Fibroblast of the aortic adventitia (primary cell): ENCODE data around the gene LTA. TPM values are rescaled to one million over a fixed set of nuclear protein-coding genes. Genes with fewer than 3 reads are reported as not detected.

Experiments used
- DNase-seq: peaks from one replicate; pipeline ENCODE4 v3.0.0-alpha.2; 2010; ENCODE audit warnings: low read depth
- H3K4me3 ChIP-seq: 2 replicates; pipeline ENCODE4 v1.5.1; 2011; ENCODE audit warnings: low read depth, mild to moderate bottlenecking, control low read depth, low read length, moderate library complexity
- total RNA-seq: library from RNA; depleted of rRNA; stranded (reverse); fragments of >200 nt; gene quantifications from 2 replicates; pipeline ENCODE4 v1.2.3, GENCODE V29; 2012; ENCODE audit warnings: low replicate concordance
- TF ChIP-seq, protein P1 (sequence below): IDR thresholded peaks from 2 replicates; pipeline ENCODE4 v1.5.1; 2011; ENCODE audit warnings: mild to moderate bottlenecking, low read length, control low read depth, inconsistent platforms; ENCODE audit not compliant: insufficient read depth

The LTA gene
- total RNA-seq, 1 donor = not detected

DNA sequence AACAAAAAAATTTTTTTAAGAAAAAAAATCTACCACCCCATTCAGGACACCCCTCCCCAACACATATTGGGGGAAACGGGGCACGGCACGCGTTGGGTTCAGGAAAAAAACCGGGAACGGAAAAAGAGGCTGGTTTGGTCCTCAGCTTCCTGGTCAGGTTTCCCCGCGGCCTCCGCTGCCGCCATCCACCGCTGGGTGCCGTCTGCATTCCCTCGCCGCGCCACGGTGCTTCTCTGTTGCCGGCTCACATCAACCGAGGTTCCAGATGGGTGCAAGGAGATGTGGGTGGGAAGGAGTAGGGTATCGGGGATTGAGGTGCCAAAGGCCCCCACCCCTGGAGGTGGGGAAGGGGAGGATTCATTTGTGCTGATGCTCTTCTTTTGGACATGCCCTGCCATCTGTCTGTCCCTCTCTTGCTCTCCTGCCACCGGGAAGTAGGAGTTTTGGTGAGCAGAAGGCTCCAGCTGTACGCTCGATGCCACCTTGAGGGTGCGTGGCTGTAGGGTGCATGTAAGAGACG, 37.5 kb upstream of the LTA start:
- H3K4me3 ChIP-seq = no peak overlapping the region
- DNase-seq = no peak
- TF ChIP-seq, protein P1, sequence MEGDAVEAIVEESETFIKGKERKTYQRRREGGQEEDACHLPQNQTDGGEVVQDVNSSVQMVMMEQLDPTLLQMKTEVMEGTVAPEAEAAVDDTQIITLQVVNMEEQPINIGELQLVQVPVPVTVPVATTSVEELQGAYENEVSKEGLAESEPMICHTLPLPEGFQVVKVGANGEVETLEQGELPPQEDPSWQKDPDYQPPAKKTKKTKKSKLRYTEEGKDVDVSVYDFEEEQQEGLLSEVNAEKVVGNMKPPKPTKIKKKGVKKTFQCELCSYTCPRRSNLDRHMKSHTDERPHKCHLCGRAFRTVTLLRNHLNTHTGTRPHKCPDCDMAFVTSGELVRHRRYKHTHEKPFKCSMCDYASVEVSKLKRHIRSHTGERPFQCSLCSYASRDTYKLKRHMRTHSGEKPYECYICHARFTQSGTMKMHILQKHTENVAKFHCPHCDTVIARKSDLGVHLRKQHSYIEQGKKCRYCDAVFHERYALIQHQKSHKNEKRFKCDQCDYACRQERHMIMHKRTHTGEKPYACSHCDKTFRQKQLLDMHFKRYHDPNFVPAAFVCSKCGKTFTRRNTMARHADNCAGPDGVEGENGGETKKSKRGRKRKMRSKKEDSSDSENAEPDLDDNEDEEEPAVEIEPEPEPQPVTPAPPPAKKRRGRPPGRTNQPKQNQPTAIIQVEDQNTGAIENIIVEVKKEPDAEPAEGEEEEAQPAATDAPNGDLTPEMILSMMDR = no peak

DNA sequence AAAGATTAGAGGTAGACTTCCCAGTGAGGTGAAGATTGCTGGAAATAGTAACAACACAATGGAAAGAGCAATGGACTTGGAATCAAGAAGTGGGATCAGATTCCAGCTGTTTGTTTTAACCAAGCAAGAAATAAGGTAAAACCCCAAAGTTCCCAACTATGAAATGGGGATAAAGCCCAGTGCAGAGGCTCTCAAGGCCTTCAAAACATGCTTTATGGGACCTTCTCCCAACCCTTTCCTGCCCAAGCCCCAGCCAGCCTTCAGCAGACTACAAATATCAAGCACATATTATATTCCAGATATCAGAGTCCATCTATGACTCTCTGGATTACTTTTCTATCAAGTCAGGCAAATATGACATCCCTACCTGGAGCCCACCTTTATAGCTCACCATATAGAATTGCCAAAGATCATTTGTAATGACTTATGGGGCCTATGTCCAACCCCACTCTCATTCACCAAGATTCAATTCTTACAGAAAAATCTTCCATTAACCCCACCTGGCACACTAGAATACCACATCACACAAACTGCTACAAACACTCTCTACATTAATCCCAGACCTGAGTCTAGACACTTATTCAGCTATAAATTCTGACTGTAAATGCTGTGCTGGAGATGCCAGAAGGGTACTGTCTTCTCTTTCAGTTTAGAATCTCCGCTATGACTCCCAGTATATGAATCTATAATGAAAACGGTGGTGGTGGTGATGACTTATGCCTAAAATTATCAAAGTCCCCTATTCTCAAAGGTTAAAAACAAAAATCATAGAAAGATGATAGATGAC, 36.4 kb upstream of the LTA start:
- TF ChIP-seq, protein P1 = no peak
- no peak overlapping the region for H3K4me3 ChIP-seq
- no peak for DNase-seq

DNA sequence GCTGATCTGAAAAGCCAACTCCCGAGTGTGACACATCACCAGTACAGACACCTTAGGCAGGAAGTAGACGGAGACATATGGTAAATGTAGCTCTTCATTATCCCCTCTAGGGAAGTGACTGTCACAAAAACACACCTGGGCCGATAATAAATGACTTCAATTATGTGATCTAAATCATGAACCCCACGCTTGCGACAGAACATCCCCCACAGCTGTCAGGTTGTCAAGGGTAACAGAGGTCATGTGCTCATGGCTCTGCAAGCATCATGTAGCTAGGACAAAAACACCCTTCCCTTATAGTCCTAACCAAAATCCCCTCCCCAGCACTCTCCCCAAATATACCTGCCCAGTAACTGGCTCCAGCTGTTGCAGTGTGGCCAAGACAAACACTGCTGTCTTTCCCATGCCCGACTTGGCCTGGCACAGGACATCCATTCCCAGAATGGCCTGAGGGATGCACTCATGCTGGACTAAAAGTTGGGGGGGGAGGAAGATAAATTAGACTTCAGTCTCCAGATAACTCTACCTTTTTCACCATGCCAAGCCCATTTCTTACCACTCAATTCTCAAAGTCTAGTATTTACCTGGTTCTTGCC, 33.2 kb upstream of the LTA start:
- H3K4me3 ChIP-seq = peak overlapping the region; percentile 95
- TF ChIP-seq, protein P1 = no peak
- no peak for DNase-seq

DNA sequence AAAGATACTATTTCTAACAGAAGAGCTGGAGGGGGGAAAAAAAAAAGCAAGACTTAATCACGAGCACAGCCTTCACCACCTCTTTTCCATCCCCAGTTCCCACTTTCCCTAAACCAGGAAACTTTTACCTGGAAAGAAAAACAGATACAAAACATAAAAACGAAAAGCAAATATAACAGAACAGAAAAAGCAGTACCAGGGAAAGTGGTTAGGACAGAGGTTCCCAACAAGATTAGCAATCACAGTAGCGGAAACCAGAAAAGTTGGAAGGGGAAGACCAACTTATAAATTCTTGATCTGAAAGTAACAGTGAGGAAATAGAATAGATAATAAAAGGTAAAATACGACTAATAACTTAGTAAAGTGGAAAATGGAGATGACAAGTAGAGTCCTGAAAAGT, 31.4 kb upstream of the LTA start:
- DNase-seq = no peak
- peak overlapping the region; percentile 95 for H3K4me3 ChIP-seq
- TF ChIP-seq, protein P1 = no peak

DNA sequence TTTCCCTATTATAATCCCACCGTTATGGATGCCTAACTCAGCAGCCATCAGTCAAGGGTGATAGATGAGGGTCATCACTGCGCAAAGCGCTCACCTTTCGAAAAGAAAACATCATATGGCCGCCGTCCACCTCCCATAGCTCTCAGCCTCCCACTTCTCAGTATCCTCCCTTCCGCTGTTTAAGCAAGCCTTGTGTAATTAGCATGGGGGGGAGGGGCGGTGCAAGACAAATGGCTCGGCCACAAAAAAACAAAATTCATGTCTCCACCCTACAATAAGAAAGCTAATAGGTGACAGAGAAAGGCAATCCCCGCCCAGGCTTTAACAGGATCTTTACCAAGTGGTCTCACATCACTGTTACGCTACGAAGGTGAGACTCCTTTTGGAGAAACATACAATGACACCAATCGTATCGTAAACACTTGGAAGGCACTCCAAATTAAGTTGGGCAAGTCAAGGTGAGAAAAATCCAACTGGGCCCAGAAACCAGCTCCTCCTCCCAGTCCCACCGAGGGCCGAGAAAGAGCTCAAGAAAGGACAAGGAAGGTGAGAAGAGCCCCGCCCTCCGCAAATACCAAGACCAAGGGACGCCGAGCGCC, 30.9 kb upstream of the LTA start:
- TF ChIP-seq, protein P1 = no peak
- H3K4me3 ChIP-seq = peak overlapping the region; percentile 95
- peak; percentile 58 for DNase-seq

DNA sequence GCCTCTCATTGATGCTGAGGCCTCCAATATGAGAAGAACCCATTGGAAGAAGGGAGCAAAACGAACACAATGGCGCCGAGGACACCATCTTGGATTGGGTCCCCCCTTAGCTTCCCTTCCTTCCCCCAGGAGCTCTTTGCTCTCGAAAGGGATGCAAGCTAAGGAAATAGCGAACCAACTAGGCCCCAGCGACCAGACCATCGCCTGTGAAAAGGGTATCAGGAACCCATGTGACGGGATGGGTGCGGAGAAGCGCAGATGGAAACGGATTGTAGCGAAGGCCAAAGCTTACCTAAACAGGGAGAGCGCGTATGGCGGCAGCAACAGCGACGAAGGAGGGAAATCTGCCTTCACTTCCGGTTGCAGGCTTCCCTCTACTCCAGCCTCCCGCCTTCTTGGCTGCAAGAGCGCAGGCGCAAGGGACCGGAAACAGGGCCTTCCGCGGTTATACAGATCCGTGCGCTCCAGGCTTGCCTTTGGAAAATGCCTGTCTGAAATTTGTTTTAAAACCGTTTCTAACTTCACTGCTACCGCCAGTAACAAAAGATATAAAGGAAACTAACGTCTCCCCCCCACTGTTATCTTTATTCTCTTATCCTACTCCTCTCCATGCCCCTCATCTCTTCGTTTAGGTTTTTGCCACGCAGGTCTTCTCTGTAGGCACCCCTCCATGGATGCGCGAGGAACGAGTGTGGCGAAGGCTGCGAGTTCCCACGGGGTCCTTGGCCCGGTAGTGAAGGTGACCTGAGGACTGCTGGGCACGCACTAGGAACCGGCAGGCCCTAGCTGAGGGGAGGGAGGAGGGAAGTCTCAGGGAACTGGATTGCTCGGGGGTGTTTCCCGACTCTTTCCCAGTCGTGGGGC, 30.2 kb upstream of the LTA start, which contains the start of gene DDX39B:
Gene DDX39B, minus strand, starts transcription at position 346 of the 864 bp plus-strand sequence. CDS start 1,471 bp downstream, outside the sequence.
- peak; percentile 98 for DNase-seq
- TF ChIP-seq, protein P1 = no peak
- H3K4me3 ChIP-seq = peak within 1 kb of the TSS; percentile 95
